HepG2 (cell line): ENCODE measurements around the gene HDAC4. TPM values are rescaled to one million over a fixed set of nuclear protein-coding genes. Genes with fewer than 3 reads are reported as not detected.

ENCODE experiments used
- ATAC-seq: fragments of 200-7000 bp; cut with Tn5 transposase; 3 replicates; pipeline ENCODE4 v1.9.1; 2020; ENCODE audit warnings: mild to moderate bottlenecking, moderate library complexity
- BruUV-seq: library from RNA; stranded (reverse); fragments of 400-500 nt; replicated peaks from 2 replicates; lab custom pipeline; 2021; lab: Mats Ljungman, UMichigan
- CTCF ChIA-PET: fragments of 300-600 bp; formaldehyde crosslinking; extraction: SDS; loops from one replicate; lab custom pipeline; 2021; ENCODE audit warnings: low total read pairs, inconsistent platforms, low intra/inter-chr PET ratio; lab: Yijun Ruan, JAX
- POLR2A ChIA-PET: fragments of 350-600 bp; sonication (Branson Sonifier 250); formaldehyde crosslinking; loops from one replicate; lab custom pipeline; 2020; ENCODE audit warnings: antibody characterized with exemption, inconsistent platforms; lab: Yijun Ruan, JAX
- DNase-seq: peaks from one replicate; pipeline ENCODE4 v3.0.0-alpha.2; 2015; ENCODE audit warnings: low spot score
- FAIRE-seq: peaks from 3 replicates; lab custom pipeline; 2011; peaks lifted over from hg19 to GRCh38; lab: Jason Lieb, UNC
- H2AFZ ChIP-seq: one replicate; pipeline ENCODE4 v1.6.1; 2011; ENCODE audit warnings: low read length, inconsistent platforms
- H3K27ac ChIP-seq: fragments of 300-600 bp; 3 replicates; pipeline ENCODE4 v1.8.0; 2011; ENCODE audit warnings: mixed run types, mild to moderate bottlenecking, mixed read lengths, low read length, inconsistent platforms; ENCODE audit not compliant: insufficient read depth; ENCODE audit errors: extremely low read length
- H3K27me3 ChIP-seq, 2 experiments: fragments of 200-600 bp in 1 of 2; 2 replicates in 1 of 2; 3 replicates in 1 of 2; pipeline versions ENCODE4 v1.6.0 to v1.8.0; 2011; ENCODE audit warnings: low read length in 2 of 2, mild to moderate bottlenecking in 2 of 2, moderate library complexity in 2 of 2, inconsistent platforms in 1 of 2; ENCODE audit not compliant: insufficient read depth in 2 of 2, control insufficient read depth in 1 of 2
- H3K36me3 ChIP-seq, 2 experiments: fragments of 200-600 bp in 1 of 2; replicated peaks in 1 of 2; 2 replicates in 1 of 2; 3 replicates in 1 of 2; pipeline versions ENCODE4 v1.5.1 to v1.8.0; 2011; ENCODE audit warnings: low read length in 2 of 2, inconsistent platforms in 1 of 2; ENCODE audit not compliant: insufficient read depth in 2 of 2, control insufficient read depth in 1 of 2
- H3K4me1 ChIP-seq: 2 replicates; pipeline ENCODE4 v1.5.1; 2012; ENCODE audit warnings: low read length, inconsistent platforms; ENCODE audit not compliant: insufficient read depth
- H3K4me2 ChIP-seq: 2 replicates; pipeline ENCODE4 v1.6.0; 2011; ENCODE audit warnings: low read depth, low read length, inconsistent platforms
- H3K4me3 ChIP-seq, 3 experiments: fragments of 200-600 bp in 1 of 3; sonication (generic), shearing (Covaris generic) in 1 of 3; replicated peaks in 1 of 3; 2 replicates each; pipeline ENCODE4 v1.5.1; 2011 to 2016; ENCODE audit warnings: low read length in 3 of 3, inconsistent platforms in 2 of 3, low read depth in 2 of 3, mild to moderate bottlenecking in 2 of 3, control low read depth in 1 of 3, mixed read lengths in 1 of 3; ENCODE audit not compliant: insufficient read depth in 1 of 3
- H3K79me2 ChIP-seq: one replicate; pipeline ENCODE4 v1.6.1; 2011; ENCODE audit warnings: low read length, inconsistent platforms; ENCODE audit not compliant: insufficient read depth
- H3K9ac ChIP-seq: 2 replicates; pipeline ENCODE4 v1.6.0; 2011; ENCODE audit warnings: mild to moderate bottlenecking, low read depth, low read length, inconsistent platforms; ENCODE audit not compliant: insufficient read depth
- H3K9me3 ChIP-seq: 2 replicates; pipeline ENCODE4 v1.5.1; 2012; ENCODE audit warnings: mild to moderate bottlenecking, low read length
- H4K20me1 ChIP-seq: 2 replicates; pipeline ENCODE4 v1.6.0; 2011; ENCODE audit warnings: inconsistent platforms, mild to moderate bottlenecking, low read length, moderate library complexity; ENCODE audit not compliant: insufficient read depth
- AGO2 ChIP-seq: fragments of 200-400 bp; formaldehyde crosslinking; optimal IDR thresholded peaks from 2 replicates; pipeline ENCODE3; 2017; ENCODE audit warnings: mild to moderate bottlenecking, low read depth, low read length, moderate library complexity
- HOXA9 ChIP-seq: sonication (generic); formaldehyde crosslinking; IDR thresholded peaks from 2 replicates; pipeline ENCODE4 v1.8.1; 2022; ENCODE audit warnings: missing genetic modification reagents, mild to moderate bottlenecking, moderate library complexity, borderline replicate concordance
- JUND ChIP-seq: sonication (generic); formaldehyde crosslinking; IDR thresholded peaks from 2 replicates; pipeline ENCODE4 v1.8.0; 2022; ENCODE audit warnings: mild to moderate bottlenecking, missing genetic modification reagents
- PLRG1 ChIP-seq: fragments of 450-650 bp; conservative IDR thresholded peaks from 2 replicates; pipeline ENCODE4 v1.6.1; 2016
- U2AF1 ChIP-seq: fragments of 200-400 bp; formaldehyde crosslinking; optimal IDR thresholded peaks from 2 replicates; pipeline ENCODE3; 2017; ENCODE audit warnings: mild to moderate bottlenecking, low read depth, low read length
- ZNF678 ChIP-seq: sonication (generic); formaldehyde crosslinking; IDR thresholded peaks from 2 replicates; pipeline ENCODE4 v1.4.0; 2020; ENCODE audit warnings: mild to moderate bottlenecking, missing genetic modification reagents
- WGBS: methylation state at CpG from one replicate; pipeline ENCODE4 v1.1.6; 2017; ENCODE audit warnings: low lambda C conversion rate; 5-methylcytosine and 5-hydroxymethylcytosine counted together
- in situ Hi-C: cut with HindIII; loops from 2 replicates; pipeline ENCODE4 v1.10.0; 2017; ENCODE audit warnings: low pct_unique_long_range_greater_than_20kb; ENCODE audit not compliant: extremely low pct_ligation_motif_present
- intact Hi-C: fragments of 100-400 bp; cut with micrococcal nuclease; formaldehyde crosslinking; loops from one replicate; pipeline ENCODE4 v1.10.0; 2022; ENCODE audit not compliant: unreplicated experiment
- polyA plus RNA-seq, 8 experiments: library from polyadenylated mRNA; depleted of rRNA in 3 of 8; stranded (reverse) in 7 of 8; unstranded in 1 of 8; fragments of >200 nt; fragmentation: Illumina TruSeq in 4 of 8; extraction: Trizol in 4 of 8; gene quantifications; 2 replicates each; pipeline versions ENCODE4 v1.2.1 to v1.2.3, GENCODE V29; 2011 to 2016; ENCODE audit warnings: low read depth in 4 of 8, missing spikeins in 1 of 8, mixed read lengths in 1 of 8; ENCODE audit not compliant: insufficient read depth in 1 of 8
- total RNA-seq, 5 experiments: library from RNA; depleted of rRNA; stranded (reverse); fragments of >200 nt; fragmentation: Illumina TruSeq; extraction: Trizol; gene quantifications; 2 replicates each; pipeline ENCODE4 v1.2.3, GENCODE V29; 2016; ENCODE audit warnings: low read depth in 1 of 5
- TF ChIP-seq, protein P1 (sequence below): sonication (generic); formaldehyde crosslinking; IDR thresholded peaks from 2 replicates; pipeline ENCODE4 v1.5.0; 2020; ENCODE audit warnings: missing genetic modification reagents, mild to moderate bottlenecking, borderline replicate concordance
- TF ChIP-seq, protein P2 (sequence below): sonication (generic); formaldehyde crosslinking; IDR thresholded peaks from 2 replicates; pipeline ENCODE4 v1.4.0; 2020; ENCODE audit warnings: missing genetic modification reagents
- TF ChIP-seq, protein P3 (sequence below): sonication (generic); formaldehyde crosslinking; IDR thresholded peaks from 2 replicates; pipeline ENCODE4 v1.5.0; 2020; ENCODE audit warnings: mild to moderate bottlenecking, missing genetic modification reagents

The HDAC4 gene
- total and polyA plus RNA-seq, 2 of the 13 experiments (the other 11 are each of a cell fraction or from before 2014, with no cell fraction given) = 10.1 to 11.5 TPM

DNA sequence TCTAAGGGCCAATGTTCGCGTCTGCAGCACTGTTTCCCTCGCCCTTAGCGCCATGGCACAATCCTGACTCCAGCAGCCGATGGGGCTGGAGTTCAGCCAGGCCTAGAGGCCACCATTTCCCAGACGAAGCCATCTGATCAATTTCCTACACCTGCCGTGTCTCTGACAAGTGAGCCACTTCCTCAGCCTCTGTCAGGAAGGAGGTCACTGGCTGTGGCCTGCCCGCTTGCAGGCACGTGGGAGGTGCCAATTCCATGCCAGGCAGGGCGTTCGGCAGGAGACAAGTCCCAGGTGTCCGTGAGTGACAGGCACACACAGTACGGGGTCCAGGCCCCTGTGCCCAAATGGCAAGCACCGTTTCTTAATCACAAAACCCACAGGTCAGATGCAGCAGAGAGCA lies 318.4 kb downstream of the HDAC4 start:
- H3K27me3 ChIP-seq = no peaks in the 10 kb centered on the region
- no peaks in the 10 kb centered on the region for H3K9me3 ChIP-seq
- ChIA-PET POLR2A (no interaction called here), CTCF (no interaction called here)
- H2AFZ ChIP-seq = no peak overlapping the region
- intact Hi-C loops = no loop called here
- no peaks in the 10 kb centered on the region for H3K4me1 ChIP-seq
- no peak overlapping the region for H3K4me3 ChIP-seq
- no peak overlapping the region for H3K4me2 ChIP-seq
- H3K79me2 ChIP-seq = no peaks in the 10 kb centered on the region
- peaks cover 9 to 17% of the 10 kb centered on the region in 2 experiments; a peak in 4 of 5 replicates for H3K36me3 ChIP-seq
- TF ChIP-seq U2AF1 (no peak), AGO2 (peak; percentile 38)
- DNase-seq (no peak), ATAC-seq (no peak; the same call in 2 of the 3 replicates), FAIRE-seq (no peak)
- no peak overlapping the region for H3K9ac ChIP-seq
- no peak overlapping the region for H3K27ac ChIP-seq
- no peaks in the 10 kb centered on the region for H4K20me1 ChIP-seq
- BruUV-seq = no TSS peak
- 99% methylated on average over 8 of the region's 14 CpGs for WGBS
- in situ Hi-C loops = no loop called here

GRCh38 chr2:239081622-239082021 lies 319.2 kb downstream of the HDAC4 start:
- DNase-seq = no peak
- WGBS = 90% methylated on average over 18 of the region's 18 CpGs
- Histone ChIP-seq H3K27me3 (no peaks in the 10 kb centered on the region), H2AFZ (no peak overlapping the region), H4K20me1 (no peaks in the 10 kb centered on the region), H3K9ac (no peak overlapping the region), H3K27ac (no peak overlapping the region), H3K4me2 (no peak overlapping the region), H3K4me1 (no peaks in the 10 kb centered on the region), H3K9me3 (no peaks in the 10 kb centered on the region), H3K79me2 (no peaks in the 10 kb centered on the region), H3K36me3 (peaks cover 9 to 17% of the 10 kb centered on the region in 2 experiments; a peak in 4 of 5 replicates), H3K4me3 (no peak overlapping the region)
- POLR2A ChIA-PET = no interaction called here
- CTCF ChIA-PET = no interaction called here
- BruUV-seq = no TSS peak
- intact Hi-C loops (no loop called here), in situ Hi-C loops (no loop called here)
- no peak for FAIRE-seq
- no peak; the same call in 2 of the 3 replicates for ATAC-seq
- TF ChIP-seq, protein P1, sequence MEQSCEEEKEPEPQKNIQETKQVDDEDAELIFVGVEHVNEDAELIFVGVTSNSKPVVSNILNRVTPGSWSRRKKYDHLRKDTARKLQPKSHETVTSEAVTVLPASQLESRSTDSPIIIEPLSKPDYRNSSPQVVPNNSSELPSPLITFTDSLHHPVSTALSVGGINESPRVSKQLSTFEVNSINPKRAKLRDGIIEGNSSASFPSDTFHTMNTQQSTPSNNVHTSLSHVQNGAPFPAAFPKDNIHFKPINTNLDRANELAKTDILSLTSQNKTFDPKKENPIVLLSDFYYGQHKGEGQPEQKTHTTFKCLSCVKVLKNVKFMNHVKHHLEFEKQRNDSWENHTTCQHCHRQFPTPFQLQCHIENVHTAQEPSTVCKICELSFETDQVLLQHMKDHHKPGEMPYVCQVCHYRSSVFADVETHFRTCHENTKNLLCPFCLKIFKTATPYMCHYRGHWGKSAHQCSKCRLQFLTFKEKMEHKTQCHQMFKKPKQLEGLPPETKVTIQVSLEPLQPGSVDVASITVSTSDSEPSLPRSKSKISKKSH (CRISPR knock-in tag) = no peak
- TF ChIP-seq ZNF678 (CRISPR knock-in tag) (no peak), JUND (CRISPR knock-in tag) (no peak), HOXA9 (no peak), PLRG1 (no peak)
- TF ChIP-seq, protein P2, sequence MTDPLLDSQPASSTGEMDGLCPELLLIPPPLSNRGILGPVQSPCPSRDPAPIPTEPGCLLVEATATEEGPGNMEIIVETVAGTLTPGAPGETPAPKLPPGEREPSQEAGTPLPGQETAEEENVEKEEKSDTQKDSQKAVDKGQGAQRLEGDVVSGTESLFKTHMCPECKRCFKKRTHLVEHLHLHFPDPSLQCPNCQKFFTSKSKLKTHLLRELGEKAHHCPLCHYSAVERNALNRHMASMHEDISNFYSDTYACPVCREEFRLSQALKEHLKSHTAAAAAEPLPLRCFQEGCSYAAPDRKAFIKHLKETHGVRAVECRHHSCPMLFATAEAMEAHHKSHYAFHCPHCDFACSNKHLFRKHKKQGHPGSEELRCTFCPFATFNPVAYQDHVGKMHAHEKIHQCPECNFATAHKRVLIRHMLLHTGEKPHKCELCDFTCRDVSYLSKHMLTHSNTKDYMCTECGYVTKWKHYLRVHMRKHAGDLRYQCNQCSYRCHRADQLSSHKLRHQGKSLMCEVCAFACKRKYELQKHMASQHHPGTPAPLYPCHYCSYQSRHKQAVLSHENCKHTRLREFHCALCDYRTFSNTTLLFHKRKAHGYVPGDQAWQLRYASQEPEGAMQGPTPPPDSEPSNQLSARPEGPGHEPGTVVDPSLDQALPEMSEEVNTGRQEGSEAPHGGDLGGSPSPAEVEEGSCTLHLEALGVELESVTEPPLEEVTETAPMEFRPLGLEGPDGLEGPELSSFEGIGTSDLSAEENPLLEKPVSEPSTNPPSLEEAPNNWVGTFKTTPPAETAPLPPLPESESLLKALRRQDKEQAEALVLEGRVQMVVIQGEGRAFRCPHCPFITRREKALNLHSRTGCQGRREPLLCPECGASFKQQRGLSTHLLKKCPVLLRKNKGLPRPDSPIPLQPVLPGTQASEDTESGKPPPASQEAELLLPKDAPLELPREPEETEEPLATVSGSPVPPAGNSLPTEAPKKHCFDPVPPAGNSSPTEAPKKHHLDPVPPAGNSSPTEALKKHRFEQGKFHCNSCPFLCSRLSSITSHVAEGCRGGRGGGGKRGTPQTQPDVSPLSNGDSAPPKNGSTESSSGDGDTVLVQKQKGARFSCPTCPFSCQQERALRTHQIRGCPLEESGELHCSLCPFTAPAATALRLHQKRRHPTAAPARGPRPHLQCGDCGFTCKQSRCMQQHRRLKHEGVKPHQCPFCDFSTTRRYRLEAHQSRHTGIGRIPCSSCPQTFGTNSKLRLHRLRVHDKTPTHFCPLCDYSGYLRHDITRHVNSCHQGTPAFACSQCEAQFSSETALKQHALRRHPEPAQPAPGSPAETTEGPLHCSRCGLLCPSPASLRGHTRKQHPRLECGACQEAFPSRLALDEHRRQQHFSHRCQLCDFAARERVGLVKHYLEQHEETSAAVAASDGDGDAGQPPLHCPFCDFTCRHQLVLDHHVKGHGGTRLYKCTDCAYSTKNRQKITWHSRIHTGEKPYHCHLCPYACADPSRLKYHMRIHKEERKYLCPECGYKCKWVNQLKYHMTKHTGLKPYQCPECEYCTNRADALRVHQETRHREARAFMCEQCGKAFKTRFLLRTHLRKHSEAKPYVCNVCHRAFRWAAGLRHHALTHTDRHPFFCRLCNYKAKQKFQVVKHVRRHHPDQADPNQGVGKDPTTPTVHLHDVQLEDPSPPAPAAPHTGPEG = no peak
- TF ChIP-seq, protein P3, sequence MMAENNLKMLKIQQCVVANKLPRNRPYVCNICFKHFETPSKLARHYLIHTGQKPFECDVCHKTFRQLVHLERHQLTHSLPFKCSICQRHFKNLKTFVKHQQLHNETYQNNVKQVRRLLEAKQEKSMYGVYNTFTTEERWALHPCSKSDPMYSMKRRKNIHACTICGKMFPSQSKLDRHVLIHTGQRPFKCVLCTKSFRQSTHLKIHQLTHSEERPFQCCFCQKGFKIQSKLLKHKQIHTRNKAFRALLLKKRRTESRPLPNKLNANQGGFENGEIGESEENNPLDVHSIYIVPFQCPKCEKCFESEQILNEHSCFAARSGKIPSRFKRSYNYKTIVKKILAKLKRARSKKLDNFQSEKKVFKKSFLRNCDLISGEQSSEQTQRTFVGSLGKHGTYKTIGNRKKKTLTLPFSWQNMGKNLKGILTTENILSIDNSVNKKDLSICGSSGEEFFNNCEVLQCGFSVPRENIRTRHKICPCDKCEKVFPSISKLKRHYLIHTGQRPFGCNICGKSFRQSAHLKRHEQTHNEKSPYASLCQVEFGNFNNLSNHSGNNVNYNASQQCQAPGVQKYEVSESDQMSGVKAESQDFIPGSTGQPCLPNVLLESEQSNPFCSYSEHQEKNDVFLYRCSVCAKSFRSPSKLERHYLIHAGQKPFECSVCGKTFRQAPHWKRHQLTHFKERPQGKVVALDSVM (CRISPR knock-in tag) = no peak
